ENCODE measurements around the gene POLD2.

The POLD2 gene

DNA sequence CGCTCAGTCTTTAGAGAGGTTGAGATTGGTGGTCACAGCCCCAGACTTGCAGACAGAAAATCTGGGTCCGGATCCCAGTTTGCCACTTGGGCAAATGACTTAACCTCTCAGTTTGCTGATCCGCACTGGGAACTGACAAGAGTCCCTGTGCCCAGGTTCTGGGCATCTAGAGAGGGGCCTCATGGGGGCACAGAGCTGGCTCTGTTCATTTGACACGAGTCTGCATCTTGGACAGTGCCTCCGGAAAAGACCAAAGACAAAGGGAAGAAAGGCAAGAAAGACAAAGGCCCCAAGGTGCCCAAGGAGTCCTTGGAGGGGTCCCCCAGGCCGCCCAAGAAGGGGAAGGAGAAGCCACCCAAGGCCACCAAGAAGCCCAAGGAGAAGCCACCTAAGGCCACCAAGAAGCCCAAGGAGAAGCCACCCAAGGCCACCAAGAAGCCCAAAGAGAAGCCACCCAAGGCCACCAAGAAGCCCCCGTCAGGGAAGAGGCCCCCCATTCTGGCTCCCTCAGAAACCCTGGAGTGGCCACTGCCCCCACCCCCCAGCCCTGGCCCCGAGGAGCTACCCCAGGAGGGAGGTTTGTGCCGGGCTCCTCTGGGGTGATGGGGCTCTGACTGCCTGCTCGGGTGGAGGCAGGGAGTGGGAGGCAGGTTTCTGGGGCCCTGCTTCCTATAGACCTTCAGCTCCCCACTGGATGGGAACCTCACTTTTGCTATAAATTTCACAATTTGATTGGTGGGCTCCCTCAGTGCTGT lies 16.9 kb downstream of the POLD2 start:
- H3K4me3 ChIP-seq (ENCODE audit: low read depth, low read length): no peak overlapping the region

DNA sequence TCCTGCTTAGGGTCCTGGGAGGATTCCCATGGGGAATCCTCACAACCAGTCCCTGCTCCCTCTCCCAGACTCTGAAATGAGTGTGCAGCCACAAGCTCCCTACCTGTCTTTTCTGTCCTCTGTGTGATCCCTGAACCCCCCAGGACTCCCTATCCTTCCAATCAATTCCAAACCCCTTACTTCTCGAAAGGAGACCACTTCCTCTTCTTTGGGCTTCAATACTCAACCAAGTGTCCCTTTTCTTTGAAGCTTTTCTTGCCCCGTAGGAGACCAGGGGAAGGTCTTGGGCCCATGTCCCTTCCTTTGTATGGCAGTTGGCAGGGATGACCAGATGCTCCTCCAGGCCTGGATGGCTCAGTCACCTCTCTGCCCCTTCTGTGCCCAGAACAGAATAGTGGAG lies 17.5 kb downstream of the POLD2 start:
- no peak for DNase-seq (ENCODE audit: low read depth)
- H3K4me3 ChIP-seq (ENCODE audit: low read depth, low read length): no peak overlapping the region
- TF ChIP-seq, protein P1, sequence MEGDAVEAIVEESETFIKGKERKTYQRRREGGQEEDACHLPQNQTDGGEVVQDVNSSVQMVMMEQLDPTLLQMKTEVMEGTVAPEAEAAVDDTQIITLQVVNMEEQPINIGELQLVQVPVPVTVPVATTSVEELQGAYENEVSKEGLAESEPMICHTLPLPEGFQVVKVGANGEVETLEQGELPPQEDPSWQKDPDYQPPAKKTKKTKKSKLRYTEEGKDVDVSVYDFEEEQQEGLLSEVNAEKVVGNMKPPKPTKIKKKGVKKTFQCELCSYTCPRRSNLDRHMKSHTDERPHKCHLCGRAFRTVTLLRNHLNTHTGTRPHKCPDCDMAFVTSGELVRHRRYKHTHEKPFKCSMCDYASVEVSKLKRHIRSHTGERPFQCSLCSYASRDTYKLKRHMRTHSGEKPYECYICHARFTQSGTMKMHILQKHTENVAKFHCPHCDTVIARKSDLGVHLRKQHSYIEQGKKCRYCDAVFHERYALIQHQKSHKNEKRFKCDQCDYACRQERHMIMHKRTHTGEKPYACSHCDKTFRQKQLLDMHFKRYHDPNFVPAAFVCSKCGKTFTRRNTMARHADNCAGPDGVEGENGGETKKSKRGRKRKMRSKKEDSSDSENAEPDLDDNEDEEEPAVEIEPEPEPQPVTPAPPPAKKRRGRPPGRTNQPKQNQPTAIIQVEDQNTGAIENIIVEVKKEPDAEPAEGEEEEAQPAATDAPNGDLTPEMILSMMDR (IDR thresholded peaks at IDR 0.05; ENCODE audit: insufficient read depth, low read depth, low read length, missing control alignments): no peak

More for the DNA sequence above, 16.9 kb downstream of the POLD2 start:
- no peak for DNase-seq (ENCODE audit: low read depth)
- TF ChIP-seq, protein P1 (IDR thresholded peaks at IDR 0.05; ENCODE audit: insufficient read depth, low read depth, low read length, missing control alignments): no peak

DNA sequence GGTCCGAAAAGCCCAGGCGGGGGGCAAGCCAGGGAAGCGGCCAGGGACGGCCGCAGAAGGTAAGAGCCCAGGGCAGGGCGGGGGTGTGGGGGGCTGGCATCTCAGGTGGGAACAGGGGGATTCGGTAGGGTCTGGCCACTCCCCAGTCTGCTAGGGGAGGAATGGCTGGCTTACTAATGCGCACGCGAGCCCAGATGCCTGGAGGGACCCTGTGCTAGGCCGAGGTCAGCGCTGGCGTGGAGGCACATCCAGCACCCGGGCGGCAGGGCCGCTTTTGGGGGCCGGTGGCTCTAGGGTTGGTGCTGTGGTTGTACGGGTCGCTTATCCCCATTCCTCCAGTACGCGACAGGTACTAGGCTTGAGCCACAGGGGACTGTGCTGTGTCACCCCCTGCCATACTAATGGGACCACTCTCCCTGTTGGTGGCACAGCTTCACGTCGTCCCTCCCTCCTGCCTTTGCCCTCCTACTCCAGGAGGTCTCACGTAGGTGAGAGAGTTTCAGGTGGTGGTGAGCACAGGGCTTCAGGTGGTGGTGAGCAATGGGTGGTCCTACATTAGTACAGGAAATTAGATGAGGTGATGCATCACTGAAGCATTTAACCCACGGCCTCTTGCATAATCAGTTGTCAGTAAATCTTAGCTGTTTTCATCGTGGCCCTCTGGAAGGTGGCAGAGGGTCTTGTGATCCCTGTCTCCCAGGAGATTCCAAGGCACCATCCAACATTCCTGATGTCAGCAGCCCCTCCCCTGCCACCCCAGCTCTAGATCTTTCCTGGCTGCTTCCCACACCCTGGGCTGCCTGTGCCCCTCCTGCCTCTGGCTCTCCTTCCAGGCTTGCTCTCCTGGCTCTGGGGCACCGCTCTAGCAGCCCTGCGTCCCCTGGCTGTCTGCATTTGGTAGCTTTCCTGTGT lies 18.2 kb downstream of the POLD2 start:
- TF ChIP-seq, protein P1 (IDR thresholded peaks at IDR 0.05; ENCODE audit: insufficient read depth, low read depth, low read length, missing control alignments): no peak
- no peak for DNase-seq (ENCODE audit: low read depth)
- no peak overlapping the region for H3K4me3 ChIP-seq (ENCODE audit: low read depth, low read length)

DNA sequence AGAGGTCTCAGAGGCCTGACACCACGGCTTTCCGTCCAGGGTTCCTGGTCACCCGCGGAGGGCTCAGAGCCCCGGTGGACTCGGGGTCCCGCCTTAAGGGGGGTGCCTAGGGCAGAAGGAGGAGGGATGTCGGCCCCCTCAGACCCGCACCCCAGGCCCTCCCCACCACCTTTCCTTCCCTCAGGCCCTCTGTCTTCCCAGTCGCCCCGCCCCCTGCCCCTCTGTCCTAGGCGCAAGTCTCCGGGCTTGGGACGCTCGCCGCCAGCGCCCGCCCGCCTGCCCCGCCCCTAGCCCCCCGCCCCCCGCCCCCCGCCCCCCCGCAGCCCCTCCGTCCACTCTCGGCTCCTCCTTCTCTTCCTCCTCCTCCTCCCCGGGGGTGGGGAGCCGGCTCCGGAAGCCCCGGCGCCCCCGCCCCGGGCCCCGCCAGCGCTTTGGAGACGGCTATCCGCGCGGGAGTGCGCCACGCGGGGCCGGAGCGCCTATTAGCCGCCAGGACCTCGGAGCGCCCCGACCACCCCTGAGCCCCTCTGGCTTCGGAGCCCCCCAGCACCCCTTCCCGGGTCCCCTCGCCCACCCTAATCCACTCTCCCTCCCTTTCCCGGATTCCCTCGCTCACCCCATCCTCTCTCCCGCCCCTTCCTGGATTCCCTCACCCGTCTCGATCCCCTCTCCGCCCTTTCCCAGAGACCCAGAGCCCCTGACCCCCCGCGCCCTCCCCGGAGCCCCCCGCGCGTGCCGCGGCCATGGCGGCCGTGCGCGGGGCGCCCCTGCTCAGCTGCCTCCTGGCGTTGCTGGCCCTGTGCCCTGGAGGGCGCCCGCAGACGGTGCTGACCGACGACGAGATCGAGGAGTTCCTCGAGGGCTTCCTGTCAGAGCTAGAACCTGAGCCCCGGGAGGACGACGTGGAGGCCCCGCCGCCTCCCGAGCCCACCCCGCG lies 19.2 kb downstream of the POLD2 start, which contains the start of gene AEBP1:
TSS of gene AEBP1 (plus strand) at position 423 of the 937 bp plus-strand sequence. CDS start at position 744, 321 bp downstream.
- H3K4me3 ChIP-seq (ENCODE audit: low read depth, low read length): no peak within 1 kb of the TSS
- DNase-seq (ENCODE audit: low read depth): no peak
- TF ChIP-seq, protein P1 (IDR thresholded peaks at IDR 0.05; ENCODE audit: insufficient read depth, low read depth, low read length, missing control alignments): no peak

DNA sequence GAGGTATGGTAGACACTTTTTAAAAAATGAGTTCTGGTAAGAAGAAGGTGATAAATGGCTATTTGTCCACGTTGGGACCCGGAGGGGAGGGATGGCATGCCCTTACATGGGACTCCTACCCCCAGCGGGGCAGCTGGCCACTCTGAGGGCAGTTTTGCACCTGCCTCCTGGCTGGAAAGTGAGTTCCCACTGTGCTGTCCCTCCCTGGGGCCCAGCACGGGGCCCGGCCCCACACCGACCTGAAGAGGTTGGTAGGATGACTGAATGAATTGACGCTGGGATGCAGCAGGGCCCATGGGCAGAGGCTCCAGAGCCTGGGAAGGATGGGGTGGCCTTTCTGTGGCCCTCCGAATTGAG lies 19.8 kb downstream of the POLD2 start:
- TF ChIP-seq, protein P1 (IDR thresholded peaks at IDR 0.05; ENCODE audit: insufficient read depth, low read depth, low read length, missing control alignments): no peak
- DNase-seq (ENCODE audit: low read depth): no peak
- H3K4me3 ChIP-seq (ENCODE audit: low read depth, low read length): no peak overlapping the region

DNA sequence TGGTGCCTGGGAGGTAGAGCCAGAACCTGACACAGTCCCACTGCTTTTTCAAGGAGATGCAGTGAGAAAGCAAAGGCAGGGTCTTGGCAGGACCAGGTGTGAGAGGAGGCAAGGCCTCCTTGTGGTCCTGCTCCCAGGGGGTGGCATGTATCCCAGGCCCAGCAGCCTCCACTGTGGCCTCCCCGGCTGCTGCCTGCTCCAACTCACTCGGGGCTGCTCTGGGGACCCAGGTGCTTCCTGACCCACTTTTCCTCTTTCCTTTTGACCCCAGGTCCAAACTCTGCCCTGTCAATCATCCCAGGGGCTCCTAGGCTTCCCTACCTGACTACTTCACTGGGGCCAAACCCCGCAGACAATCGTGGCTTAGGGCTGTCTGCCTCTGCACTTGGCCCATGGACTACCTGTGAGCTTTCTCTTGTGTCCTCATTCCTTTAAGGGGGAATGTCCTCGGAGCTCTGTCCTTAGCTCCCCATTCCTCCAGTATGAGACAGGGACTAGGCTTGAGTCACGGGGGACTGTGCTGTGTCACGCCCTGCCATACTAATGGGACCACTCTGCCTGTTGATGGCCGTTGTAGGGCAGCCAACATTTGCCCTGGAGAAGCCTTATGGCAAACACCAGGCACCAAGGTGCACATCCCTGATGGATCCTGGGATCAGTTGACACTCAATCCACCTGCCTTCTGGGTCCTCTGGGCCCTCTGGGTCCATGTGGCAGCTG lies 20.3 kb downstream of the POLD2 start:
- TF ChIP-seq, protein P1 (IDR thresholded peaks at IDR 0.05; ENCODE audit: insufficient read depth, low read depth, low read length, missing control alignments): no peak
- no peak overlapping the region for H3K4me3 ChIP-seq (ENCODE audit: low read depth, low read length)
- DNase-seq (ENCODE audit: low read depth): no peak
